HEK293 (cell line): ENCODE measurements around the gene KIF11.
A peak's percentile ranks its signal among the peaks of the same experiment; 100 is the strongest.

Experiments used
- CTCF ChIA-PET: fragments of 350-600 bp; formaldehyde crosslinking; extraction: SDS; loops from one replicate; lab custom pipeline; 2021; ENCODE audit warnings: antibody characterized with exemption; lab: Yijun Ruan, JAX
- POLR2A ChIA-PET: fragments of 300-600 bp; formaldehyde crosslinking; extraction: SDS; loops from one replicate; lab custom pipeline; 2020; ENCODE audit warnings: antibody characterized with exemption, inconsistent platforms; lab: Yijun Ruan, JAX
- H3K27ac ChIP-seq: fragments of 200-500 bp; sonication (Bioruptor generic); 2 replicates; pipeline ENCODE4 v1.5.1; 2014; ENCODE audit warnings: low read depth, low read length, control low read depth, inconsistent platforms; ENCODE audit errors: extremely low read depth
- H3K36me3 ChIP-seq, 2 experiments: fragments of 200-500 bp in 1 of 2; sonication (Bioruptor generic) in 1 of 2; 1 replicate in 1 of 2; 2 replicates in 1 of 2; pipeline ENCODE4 v1.5.1; 2014 to 2017; ENCODE audit warnings: inconsistent platforms in 2 of 2, low read length in 2 of 2; ENCODE audit not compliant: control insufficient read depth in 2 of 2, insufficient read depth in 1 of 2
- H3K4me1 ChIP-seq: fragments of 200-500 bp; sonication (Bioruptor generic); 2 replicates; pipeline ENCODE4 v1.5.1; 2014; ENCODE audit warnings: mild to moderate bottlenecking, low read length, inconsistent platforms; ENCODE audit not compliant: control insufficient read depth, insufficient read depth
- H3K4me3 ChIP-seq: 2 replicates; pipeline ENCODE4 v1.5.1; 2011; ENCODE audit warnings: low read depth, mild to moderate bottlenecking, control low read depth, low read length, moderate library complexity
- H3K9me3 ChIP-seq: fragments of 200-500 bp; sonication (Bioruptor generic); 2 replicates; pipeline ENCODE4 v1.5.1; 2014; ENCODE audit warnings: low read depth, low read length, inconsistent platforms; ENCODE audit not compliant: control insufficient read depth, insufficient read depth
- INSM2 ChIP-seq: fragments of 450-650 bp; formaldehyde crosslinking; IDR thresholded peaks from 2 replicates; pipeline ENCODE4 v1.5.1; 2016; ENCODE audit warnings: missing biosample characterization, missing genetic modification characterization
- KLF1 ChIP-seq: fragments of 450-650 bp; formaldehyde crosslinking; IDR thresholded peaks from 2 replicates; pipeline ENCODE4 v1.5.1; 2016; ENCODE audit warnings: missing biosample characterization, missing genetic modification characterization
- MEIS1 ChIP-seq: sonication (generic); formaldehyde crosslinking; IDR thresholded peaks from 2 replicates; pipeline ENCODE4 v1.8.1; 2022; ENCODE audit warnings: missing genetic modification reagents, mild to moderate bottlenecking, borderline replicate concordance
- PRDM1 ChIP-seq: fragments of 450-650 bp; formaldehyde crosslinking; IDR thresholded peaks from 2 replicates; pipeline ENCODE4; 2016; ENCODE audit warnings: missing biosample characterization, missing genetic modification characterization
- SCRT2 ChIP-seq: fragments of 450-650 bp; formaldehyde crosslinking; IDR thresholded peaks from 2 replicates; pipeline ENCODE4 v1.5.1; 2016; ENCODE audit warnings: missing biosample characterization, missing genetic modification characterization
- TCF7L2 ChIP-seq: IDR thresholded peaks from 2 replicates; pipeline ENCODE4 v1.6.1; 2011; ENCODE audit warnings: low read depth, mild to moderate bottlenecking, inconsistent platforms, low read length, moderate library complexity, borderline replicate concordance
- YY1 ChIP-seq: fragments of 450-650 bp; formaldehyde crosslinking; IDR thresholded peaks from 2 replicates; pipeline ENCODE4 v1.5.1; 2018; ENCODE audit warnings: missing biosample characterization, missing genetic modification characterization
- ZBTB6 ChIP-seq: fragments of 450-650 bp; formaldehyde crosslinking; IDR thresholded peaks from 2 replicates; pipeline ENCODE4 v1.5.1; 2017; ENCODE audit warnings: missing biosample characterization, missing genetic modification characterization
- ZFP41 ChIP-seq: fragments of 450-650 bp; formaldehyde crosslinking; IDR thresholded peaks from 2 replicates; pipeline ENCODE4 v1.5.1; 2016; ENCODE audit warnings: missing biosample characterization, missing genetic modification characterization, borderline replicate concordance
- ZNF169 ChIP-seq: fragments of 450-650 bp; formaldehyde crosslinking; IDR thresholded peaks from 2 replicates; pipeline ENCODE4 v1.5.1; 2016; ENCODE audit warnings: missing biosample characterization, missing genetic modification characterization
- ZNF23 ChIP-seq: fragments of 450-650 bp; formaldehyde crosslinking; IDR thresholded peaks from 2 replicates; pipeline ENCODE4 v1.5.1; 2016; ENCODE audit warnings: missing biosample characterization, missing genetic modification characterization, borderline replicate concordance
- ZNF266 ChIP-seq: fragments of 450-650 bp; formaldehyde crosslinking; IDR thresholded peaks from 2 replicates; pipeline ENCODE4 v1.5.1; 2016; ENCODE audit warnings: missing biosample characterization, missing genetic modification characterization, low read depth
- ZNF324 ChIP-seq: fragments of 450-650 bp; formaldehyde crosslinking; IDR thresholded peaks from 2 replicates; pipeline ENCODE4 v1.5.1; 2016; ENCODE audit warnings: missing biosample characterization, missing genetic modification characterization
- ZNF394 ChIP-seq: fragments of 450-650 bp; formaldehyde crosslinking; IDR thresholded peaks from 2 replicates; pipeline ENCODE4 v1.5.1; 2016; ENCODE audit warnings: missing biosample characterization, missing genetic modification characterization, mild to moderate bottlenecking, moderate library complexity, borderline replicate concordance
- ZNF488 ChIP-seq: fragments of 450-650 bp; formaldehyde crosslinking; IDR thresholded peaks from 2 replicates; pipeline ENCODE4 v1.5.1; 2016; ENCODE audit warnings: missing biosample characterization, missing genetic modification characterization
- ZNF510 ChIP-seq: fragments of 450-650 bp; formaldehyde crosslinking; IDR thresholded peaks from 2 replicates; pipeline ENCODE4 v1.5.1; 2018; ENCODE audit warnings: mild to moderate bottlenecking, missing genetic modification characterization, missing biosample characterization; ENCODE audit not compliant: insufficient replicate concordance
- ZNF513 ChIP-seq: fragments of 450-650 bp; IDR thresholded peaks from 2 replicates; pipeline ENCODE4 v1.5.1; 2018; ENCODE audit warnings: missing biosample characterization, missing genetic modification characterization
- ZNF558 ChIP-seq: fragments of 450-650 bp; formaldehyde crosslinking; IDR thresholded peaks from 2 replicates; pipeline ENCODE4 v1.5.1; 2016; ENCODE audit warnings: missing biosample characterization, missing genetic modification characterization
- ZNF560 ChIP-seq: fragments of 450-650 bp; formaldehyde crosslinking; IDR thresholded peaks from 2 replicates; pipeline ENCODE4 v1.5.1; 2017; ENCODE audit warnings: missing biosample characterization, missing genetic modification characterization, borderline replicate concordance
- ZNF664 ChIP-seq: fragments of 450-650 bp; formaldehyde crosslinking; IDR thresholded peaks from 2 replicates; pipeline ENCODE4 v1.5.1; 2016; ENCODE audit warnings: missing biosample characterization, missing genetic modification characterization
- ZNF747 ChIP-seq: fragments of 450-650 bp; formaldehyde crosslinking; IDR thresholded peaks from 2 replicates; pipeline ENCODE4 v1.5.1; 2016; ENCODE audit warnings: missing biosample characterization, missing genetic modification characterization

The KIF11 gene

GRCh38 chr10:92544296-92544695 is 48.6 kb upstream of the KIF11 start (continued):
- TF ChIP-seq ZNF513 (tag by site-specific recombination) (no peak), PRDM1 (tag by site-specific recombination) (0 out of 2 replicates have a peak, but pooled peaks have one; percentile 10), ZFP41 (tag by site-specific recombination) (no peak)

- Histone ChIP-seq H3K4me1 (peaks cover 23% of the 10 kb centered on the region), H3K4me3 (no peak overlapping the region), H3K9me3 (no peaks in the 10 kb centered on the region), H3K27ac (no peak overlapping the region), H3K36me3 (peaks cover 4% of the 10 kb centered on the region in 2 experiments; a peak in 2 of 3 replicates)
- ChIA-PET POLR2A (no interaction called here), CTCF (interaction anchor here (1.2 to 1.3 kb wide), 2 partner anchors 29 kb away, joined by 3 to 5 read pairs; no protein-coding TSS in a partner anchor)
- TF ChIP-seq ZNF664 (tag by site-specific recombination) (peak; percentile 99), ZNF324 (tag by site-specific recombination) (no peak)
These were observed 47.4 kb upstream of the KIF11 start for GRCh38 chr10:92545556-92545955.

GRCh38 chr10:92547676-92548075 is 45.3 kb upstream of the KIF11 start:
- ChIA-PET CTCF (no interaction called here), POLR2A (no interaction called here)
- Histone ChIP-seq H3K4me3 (no peak overlapping the region), H3K36me3 (peaks cover 4 to 11% of the 10 kb centered on the region in 2 experiments; a peak in 2 of 3 replicates), H3K27ac (no peak overlapping the region), H3K9me3 (no peaks in the 10 kb centered on the region), H3K4me1 (peaks cover 9% of the 10 kb centered on the region)
- no peak for TF ChIP-seq ZNF560 (tag by site-specific recombination)
- no peak for TF ChIP-seq ZNF664 (tag by site-specific recombination)
- TF ChIP-seq ZNF488 (tag by site-specific recombination) = no peak
- no peak for TF ChIP-seq ZBTB6 (tag by site-specific recombination)

- Histone ChIP-seq H3K4me1 (no peaks in the 10 kb centered on the region), H3K36me3 (peaks cover 18 to 20% of the 10 kb centered on the region in 2 experiments; a peak in 2 of 3 replicates), H3K9me3 (no peaks in the 10 kb centered on the region), H3K4me3 (no peak overlapping the region), H3K27ac (no peak overlapping the region)
- CTCF ChIA-PET = no interaction called here
- POLR2A ChIA-PET = no interaction called here
- no peak for TF ChIP-seq ZNF266 (tag by site-specific recombination)
- TF ChIP-seq ZNF394 (tag by site-specific recombination) = no peak
- TF ChIP-seq INSM2 (tag by site-specific recombination) = no peak
- no peak for TF ChIP-seq KLF1 (tag by site-specific recombination)
- no peak for TF ChIP-seq YY1 (tag by site-specific recombination)
- no peak for TF ChIP-seq ZNF558 (tag by site-specific recombination)
- TF ChIP-seq ZNF23 (tag by site-specific recombination) = no peak
- TF ChIP-seq SCRT2 (tag by site-specific recombination) = no peak
- TF ChIP-seq ZNF510 = no peak
- no peak for TF ChIP-seq MEIS1
- TF ChIP-seq TCF7L2 = no peak
- TF ChIP-seq ZNF169 (tag by site-specific recombination) = no peak
- TF ChIP-seq ZNF747 = no peak
These were observed 42.0 kb upstream of the KIF11 start for GRCh38 chr10:92550924-92551323.
